Hepatocyte (in vitro differentiated cells): ENCODE data around the gene SEC14L2.

Experiments used
- EZH2 ChIP-seq: fragments of 200-600 bp; sonication (generic); IDR thresholded peaks from 2 replicates; pipeline ENCODE4 v1.6.1; 2016; ENCODE audit warnings: antibody characterized with exemption, mild to moderate bottlenecking, borderline replicate concordance
- EZH2phosphoT487 ChIP-seq: fragments of 200-600 bp; sonication (generic); IDR thresholded peaks from one replicate; pipeline ENCODE4 v1.6.1; 2018; ENCODE audit warnings: antibody characterized with exemption, mild to moderate bottlenecking, low read depth, moderate library complexity; ENCODE audit not compliant: unreplicated experiment, severe bottlenecking
- TF ChIP-seq, protein P1 (sequence below): fragments of 200-600 bp; sonication (generic); IDR thresholded peaks from 2 replicates; pipeline ENCODE4 v1.5.1; 2016; ENCODE audit warnings: antibody characterized with exemption, mild to moderate bottlenecking; ENCODE audit not compliant: poor library complexity

DNA sequence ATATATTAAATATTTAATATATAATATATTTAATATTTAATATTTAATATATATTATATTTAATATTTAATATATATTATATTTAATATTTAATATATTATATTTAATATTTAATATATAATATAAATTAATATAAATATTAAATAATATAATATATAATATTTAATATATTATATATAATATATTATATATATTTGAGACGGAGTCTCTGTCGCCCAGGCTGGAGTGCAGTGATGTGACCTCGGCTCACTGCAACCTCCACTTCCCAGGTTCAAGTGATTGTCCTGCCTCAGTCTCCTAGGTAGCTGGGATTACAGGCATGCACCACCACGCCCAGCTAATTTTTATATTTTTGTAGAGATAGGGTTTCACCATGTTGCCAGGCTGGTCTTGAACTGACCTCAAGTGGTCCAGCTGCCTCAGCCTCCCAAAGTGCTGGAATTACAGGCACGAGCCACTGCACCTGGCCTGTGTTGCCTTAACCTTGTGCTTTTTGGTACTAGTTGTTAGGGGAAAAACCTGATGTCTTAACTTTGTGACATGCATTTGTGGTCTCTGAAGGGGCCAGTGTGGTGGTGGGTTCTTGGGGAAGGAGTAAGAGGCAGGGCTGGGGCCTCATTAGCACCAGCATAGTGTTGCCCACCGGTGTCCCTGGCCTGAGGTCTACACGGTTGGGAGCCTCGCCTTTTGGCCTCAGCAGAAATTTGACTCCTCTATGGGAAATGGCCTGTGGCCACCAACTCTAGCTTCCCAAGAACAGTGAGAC is 58.4 kb downstream of the SEC14L2 start:
- TF ChIP-seq, protein P1, sequence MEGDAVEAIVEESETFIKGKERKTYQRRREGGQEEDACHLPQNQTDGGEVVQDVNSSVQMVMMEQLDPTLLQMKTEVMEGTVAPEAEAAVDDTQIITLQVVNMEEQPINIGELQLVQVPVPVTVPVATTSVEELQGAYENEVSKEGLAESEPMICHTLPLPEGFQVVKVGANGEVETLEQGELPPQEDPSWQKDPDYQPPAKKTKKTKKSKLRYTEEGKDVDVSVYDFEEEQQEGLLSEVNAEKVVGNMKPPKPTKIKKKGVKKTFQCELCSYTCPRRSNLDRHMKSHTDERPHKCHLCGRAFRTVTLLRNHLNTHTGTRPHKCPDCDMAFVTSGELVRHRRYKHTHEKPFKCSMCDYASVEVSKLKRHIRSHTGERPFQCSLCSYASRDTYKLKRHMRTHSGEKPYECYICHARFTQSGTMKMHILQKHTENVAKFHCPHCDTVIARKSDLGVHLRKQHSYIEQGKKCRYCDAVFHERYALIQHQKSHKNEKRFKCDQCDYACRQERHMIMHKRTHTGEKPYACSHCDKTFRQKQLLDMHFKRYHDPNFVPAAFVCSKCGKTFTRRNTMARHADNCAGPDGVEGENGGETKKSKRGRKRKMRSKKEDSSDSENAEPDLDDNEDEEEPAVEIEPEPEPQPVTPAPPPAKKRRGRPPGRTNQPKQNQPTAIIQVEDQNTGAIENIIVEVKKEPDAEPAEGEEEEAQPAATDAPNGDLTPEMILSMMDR, result no peak
- no peak for TF ChIP-seq EZH2
- TF ChIP-seq EZH2phosphoT487, result no peak
